GM18907 (cell line): ENCODE measurements around the gene ZNRF1.
"Not testable (repeated sequence)": the region's sequence is repeated elsewhere in the genome, so short reads cannot be mapped to it uniquely, and the experiment has no call there.

Experiments
- ATAC-seq: cut with Tn5 transposase; IDR thresholded peaks from one replicate; pipeline ENCODE4 v1.9.1; 2021; ENCODE audit warnings: mild to moderate bottlenecking, moderate library complexity; ENCODE audit not compliant: unreplicated experiment

The ZNRF1 gene

DNA sequence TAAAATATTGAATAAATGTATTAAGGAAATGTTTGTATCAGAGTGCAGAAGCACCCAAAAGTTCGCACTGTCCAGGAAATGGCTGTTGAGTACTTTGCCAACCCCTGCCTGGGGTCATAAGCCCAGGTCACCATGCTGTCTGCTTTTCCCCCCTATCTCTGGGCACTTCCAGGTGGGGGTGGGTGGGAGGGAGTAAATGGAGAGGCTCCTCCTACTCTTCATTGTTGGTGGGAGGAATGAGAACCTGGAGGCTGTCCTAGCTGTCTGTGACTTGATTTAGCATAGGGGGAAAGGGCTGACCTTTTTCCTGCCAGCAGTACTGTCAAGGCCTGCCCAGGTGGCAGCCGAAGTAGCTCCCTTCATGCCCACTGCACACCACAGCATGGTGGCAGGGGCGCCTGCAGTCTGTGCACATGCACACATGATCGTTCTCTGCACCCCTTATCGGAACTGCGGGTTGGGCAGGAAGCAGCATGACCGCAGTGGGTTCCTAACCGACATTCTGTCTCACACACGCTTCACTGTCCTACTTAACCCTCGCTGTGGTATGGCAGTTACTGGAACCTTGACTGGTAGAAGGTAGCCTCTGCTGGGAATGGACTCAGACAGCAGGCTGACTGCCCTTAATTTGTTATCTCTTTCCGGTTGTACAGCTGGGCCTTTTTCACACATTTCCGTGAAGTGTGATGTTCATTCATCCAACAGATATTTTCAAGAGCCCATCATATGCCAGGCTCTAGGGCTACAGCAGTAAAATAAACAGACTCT lies 76.3 kb downstream of the ZNRF1 start:
- peak; percentile 96 for ATAC-seq

DNA sequence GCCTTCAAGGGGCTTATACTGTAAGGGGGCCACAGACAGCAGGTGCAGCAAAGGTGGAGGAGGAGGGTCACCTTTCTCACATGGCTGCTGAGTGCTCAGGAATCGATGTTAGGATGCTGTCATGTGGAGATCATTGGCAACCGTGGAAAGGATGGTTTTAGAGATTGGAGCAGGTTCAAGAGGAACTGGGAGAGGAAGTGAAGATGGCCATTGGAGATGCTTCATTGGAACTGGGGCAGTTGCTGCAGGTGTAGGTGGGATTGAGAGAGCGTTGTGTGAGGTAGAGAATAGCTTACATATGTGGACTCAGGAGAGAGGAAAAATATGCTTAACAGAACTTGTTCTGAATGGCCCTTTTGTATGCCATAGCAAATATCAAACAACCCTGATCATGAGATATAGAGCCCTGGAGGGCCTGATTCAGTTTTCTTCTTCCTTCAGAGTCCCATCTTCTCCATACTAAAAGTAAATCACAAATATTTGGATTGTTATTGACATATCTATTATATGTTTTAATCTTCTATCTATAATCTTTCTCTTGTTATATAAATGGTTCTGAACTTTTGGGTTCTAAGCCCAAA lies 77.0 kb downstream of the ZNRF1 start:
- peak; percentile 12 for ATAC-seq

DNA sequence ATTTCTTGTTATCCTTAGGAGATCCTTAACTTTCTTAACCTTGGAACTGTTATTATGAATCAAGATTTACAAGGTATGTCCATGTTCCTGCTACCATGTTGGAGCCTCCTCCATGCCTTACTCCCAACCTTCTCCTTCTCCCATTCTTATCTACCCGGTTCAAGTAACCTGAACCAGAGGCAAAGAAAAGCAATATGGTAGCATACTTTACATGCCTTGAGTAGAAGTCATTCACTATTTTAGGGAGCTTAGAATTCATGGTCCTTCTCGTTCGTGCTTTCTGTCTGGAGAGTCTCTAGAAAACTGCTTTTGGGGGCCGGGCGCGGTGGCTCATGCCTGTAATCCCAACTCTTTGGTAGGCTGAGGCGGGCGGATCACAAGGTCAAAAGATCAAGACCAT lies 80.1 kb downstream of the ZNRF1 start:
- no peak for ATAC-seq

DNA sequence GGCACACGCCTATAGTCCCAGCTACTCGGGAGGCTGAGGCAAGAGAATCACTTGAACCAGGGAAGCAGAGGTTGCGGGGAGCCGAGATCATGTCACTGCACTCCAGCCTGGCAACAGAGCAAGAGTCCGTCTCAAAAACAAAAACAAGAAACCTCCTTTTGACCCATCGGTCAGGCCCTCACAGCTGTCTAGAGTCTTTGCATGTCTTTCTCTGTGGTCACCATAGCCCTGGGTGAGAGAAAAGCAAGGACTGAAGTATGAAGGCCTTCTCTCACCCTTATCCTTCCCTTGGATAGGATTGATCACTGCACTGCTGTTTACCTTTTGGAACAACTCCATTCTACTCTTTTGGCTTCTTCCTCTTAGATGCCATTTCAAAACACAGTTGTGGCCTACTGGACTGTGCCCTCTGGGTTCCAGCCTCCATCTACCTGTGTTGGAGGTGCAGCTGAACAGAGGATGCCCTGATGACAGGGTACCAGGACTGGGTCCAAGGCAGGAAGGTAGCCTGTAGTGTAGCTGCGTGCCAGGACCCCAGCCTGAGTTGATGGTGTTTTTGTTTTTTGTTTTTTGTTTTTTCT lies 80.6 kb downstream of the ZNRF1 start:
- ATAC-seq = no peak

DNA sequence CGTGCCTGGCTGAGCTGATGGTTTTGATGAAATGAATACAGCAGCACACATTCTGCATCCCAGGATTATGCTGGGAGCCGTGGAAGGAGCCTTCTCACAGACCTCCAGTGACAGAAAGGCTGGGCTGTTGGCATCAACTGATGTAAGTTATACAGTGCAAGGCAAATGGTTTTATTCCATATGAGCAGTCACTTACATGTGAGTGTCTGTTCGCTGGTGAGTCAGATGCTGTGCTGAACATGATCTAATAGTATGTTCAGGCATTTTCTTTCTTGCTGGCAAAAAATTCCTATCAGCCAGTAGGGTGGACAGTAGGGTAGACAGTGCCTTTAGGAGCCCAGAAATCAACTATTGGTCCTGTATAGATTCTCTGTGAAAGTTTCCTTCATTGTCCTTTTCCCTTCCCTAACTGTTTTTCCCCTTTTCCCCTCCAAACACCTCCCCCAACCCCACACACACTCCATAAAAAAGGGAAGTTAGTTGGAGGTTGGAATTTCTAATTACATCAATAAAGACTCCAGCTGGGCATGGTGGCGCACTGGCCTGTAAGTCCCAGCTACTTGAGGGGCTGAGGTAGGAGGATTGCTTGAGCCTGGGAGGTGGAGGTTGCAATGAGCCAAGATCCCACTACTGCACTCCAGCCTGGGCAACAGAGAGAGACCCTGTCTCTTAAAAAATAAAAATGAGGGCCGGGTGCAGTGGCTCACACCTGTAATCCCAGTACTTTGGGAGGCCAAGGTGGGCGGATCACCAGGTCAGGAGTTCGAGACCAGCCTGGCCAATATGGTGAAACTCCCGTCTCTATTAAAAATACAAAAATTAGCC lies 81.6 kb downstream of the ZNRF1 start:
- no peak for ATAC-seq

DNA sequence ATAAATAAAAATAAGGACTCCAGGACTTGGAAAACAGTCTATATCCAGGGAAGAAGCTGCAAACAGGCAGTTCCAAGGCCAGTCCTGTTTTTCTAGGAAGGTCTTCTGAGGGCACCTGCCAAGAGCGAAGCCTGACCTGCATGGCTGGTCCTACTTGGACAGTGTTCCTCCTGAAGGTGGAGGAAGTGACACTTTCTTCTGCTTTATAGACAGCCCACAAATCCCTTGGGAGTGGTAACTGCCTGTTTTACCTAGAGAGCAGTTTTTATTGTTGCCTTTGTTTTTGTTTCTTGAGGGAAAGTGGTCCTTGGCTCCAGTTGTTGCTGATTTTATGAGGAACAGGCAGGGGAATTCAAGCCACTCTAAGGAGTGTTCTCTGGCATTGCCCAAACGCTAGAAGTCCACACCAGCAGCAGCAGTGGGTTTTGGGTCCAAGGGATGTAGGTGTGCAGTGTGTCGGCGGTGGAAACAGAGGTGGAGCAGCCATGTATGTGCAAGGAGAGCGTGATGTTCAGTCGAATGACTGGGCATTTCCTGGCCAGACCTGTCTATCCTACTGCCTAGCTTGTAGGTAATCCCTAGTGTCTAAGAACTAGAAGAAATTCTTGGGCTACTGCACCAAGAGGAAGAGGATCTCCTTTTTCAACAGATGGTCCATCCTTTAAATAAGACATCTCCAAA lies 82.5 kb downstream of the ZNRF1 start:
- no peak for ATAC-seq

DNA sequence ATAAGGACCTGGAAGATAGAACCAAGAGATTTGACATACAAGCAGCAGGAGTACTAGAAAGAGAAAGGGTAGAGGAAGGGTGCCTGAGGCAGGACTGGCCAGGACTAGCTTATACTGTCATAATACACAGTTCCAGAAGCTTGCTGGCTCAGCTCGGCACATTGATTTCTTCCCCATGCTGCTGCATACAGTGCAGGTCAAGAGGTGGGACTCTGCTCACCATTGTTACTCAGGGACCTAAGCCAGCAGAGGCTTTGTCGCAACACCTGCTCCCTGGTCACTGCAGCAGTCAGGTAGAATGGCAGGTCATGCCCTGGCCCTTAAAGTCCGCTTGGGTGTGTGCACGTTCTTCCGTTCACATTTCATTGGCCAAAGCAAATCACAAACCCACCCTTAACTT lies 85.0 kb downstream of the ZNRF1 start:
- ATAC-seq = no peak

DNA sequence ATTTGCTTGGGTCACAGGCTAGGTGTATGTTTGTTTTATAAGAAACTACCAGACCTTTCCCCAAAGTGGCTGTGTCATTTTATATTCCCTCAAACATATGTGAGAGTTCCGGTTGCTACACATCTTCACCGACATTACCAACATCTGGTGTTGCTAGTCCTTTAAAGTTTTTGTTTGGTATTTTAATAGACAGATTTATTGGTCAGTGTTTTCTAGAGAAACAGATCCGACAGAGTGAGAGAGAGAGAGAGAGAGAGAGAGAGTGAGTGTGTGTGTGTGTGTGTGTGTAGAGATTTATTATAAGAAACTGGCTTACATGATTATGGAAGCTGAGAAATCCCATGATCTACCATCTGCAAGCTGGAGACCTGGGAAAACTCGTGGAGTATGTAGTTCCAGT lies 86.7 kb downstream of the ZNRF1 start:
- ATAC-seq = no peak

DNA sequence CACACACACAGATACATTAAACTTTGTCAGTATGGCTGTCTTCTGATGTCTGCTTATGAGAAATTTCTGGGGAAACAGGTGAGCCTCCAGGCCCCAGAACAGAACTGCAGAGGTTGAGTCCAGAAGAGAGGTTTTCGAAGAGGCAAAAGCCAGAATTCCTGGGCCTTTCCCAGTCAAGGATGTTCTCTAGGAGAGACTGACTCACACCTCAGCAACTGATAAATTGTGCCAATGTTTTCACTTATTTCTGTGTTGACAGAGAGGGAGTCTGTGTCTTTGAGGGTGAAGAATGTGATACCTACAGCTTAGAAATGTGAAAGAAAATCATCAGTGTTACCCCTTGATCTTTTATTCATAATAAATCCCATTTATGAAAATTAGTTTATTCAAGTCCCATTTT lies 87.5 kb downstream of the ZNRF1 start:
- ATAC-seq = no peak

DNA sequence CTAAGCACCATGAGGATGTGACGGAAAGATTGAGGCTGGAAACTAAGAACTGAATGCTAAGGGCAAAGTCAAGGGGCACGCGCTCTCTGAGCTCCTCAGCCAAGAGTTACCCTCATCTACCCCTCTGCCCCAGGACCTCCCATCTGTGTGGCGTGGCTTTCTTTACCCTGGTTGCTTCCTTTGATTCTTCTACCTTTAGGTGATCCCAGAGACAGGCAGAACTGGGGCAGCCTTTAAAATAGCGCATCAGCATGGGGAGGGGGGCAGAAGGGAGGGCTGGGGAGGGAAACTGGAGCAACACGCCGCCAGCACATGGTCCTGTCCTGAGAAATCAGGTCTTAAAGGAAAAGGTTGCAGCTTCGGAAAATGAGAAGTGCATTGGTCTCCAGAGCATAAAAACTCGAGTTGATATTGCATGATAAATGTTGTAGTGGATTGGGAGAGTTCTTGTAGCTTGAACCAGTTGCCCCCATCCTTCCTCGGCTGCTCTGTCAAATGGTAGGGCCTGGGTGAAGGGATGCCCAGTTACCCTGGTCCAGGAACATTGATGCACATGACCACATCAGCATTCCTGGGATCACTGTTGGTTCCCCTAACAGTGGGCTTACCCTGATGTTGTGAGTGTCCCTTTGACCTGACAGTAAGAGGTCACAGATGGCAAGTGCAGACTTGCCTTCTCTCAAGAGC lies 88.0 kb downstream of the ZNRF1 start:
- ATAC-seq = no peak

DNA sequence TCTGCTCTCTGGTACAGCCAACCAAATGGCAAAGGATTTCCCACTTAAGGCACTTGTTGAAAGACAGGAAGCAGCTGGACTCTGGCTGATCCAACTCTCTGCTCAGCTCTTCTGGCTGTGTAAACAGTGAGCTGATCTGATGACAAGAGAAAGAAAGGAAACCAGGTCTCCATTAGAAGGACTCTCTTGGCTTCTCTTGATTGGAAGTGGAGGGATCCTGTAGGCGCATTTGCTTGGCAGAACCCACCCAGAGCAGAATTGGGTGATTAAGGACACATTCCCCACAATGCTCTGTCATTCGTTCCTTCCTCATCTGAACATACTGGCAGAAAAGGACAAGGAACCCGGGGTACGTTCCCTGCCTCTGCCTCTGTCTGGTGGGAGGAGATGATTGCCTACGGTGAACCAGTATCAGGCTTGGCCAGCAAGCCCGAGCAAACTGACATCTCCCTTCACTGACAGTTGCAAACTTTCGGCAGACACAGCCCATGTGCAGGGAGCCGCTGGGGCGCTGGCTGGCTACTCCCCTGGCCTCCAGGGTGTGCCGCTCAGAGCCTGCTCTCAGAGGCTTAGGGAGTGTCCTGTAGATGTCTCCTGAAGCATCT lies 88.7 kb downstream of the ZNRF1 start:
- ATAC-seq = no peak

DNA sequence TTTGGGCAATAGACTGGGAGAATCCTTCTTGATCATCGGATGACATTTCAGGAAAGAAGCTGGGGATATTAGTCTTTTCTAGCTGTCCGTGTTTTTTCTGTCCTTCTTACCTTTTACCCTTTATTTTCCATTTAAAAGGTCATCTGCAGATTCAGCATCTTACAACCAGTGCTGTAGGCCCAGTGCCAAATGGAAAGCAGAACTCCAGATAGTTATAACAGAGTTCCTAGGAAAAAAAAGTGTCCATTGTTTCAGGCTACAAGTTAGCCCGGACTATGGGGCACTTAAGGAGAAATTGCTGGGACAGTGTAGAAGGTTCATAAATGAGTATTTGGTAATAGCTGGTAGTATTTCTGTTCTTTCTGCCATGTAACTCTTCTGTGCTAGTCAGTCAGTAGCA lies 89.4 kb downstream of the ZNRF1 start:
- ATAC-seq = no peak

DNA sequence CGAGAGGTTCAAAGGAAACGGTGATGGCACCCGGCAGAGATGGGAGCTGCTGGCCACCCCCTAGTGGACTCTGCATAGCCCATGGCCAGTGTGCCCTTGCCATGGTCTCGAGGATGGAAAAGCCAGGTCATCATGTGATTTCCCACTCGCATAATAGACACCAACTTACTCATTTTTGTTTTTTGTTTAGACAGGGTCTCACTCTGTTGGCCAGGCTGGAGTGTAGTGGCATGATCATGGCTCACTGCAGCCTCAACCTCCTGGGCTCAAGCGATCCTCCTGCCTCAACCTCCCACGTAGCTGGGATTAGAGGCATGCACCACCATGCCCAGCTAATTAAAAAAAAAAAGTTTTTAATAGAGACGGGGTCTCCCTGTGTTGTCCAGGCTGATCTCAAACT lies 90.1 kb downstream of the ZNRF1 start:
- no peak for ATAC-seq

DNA sequence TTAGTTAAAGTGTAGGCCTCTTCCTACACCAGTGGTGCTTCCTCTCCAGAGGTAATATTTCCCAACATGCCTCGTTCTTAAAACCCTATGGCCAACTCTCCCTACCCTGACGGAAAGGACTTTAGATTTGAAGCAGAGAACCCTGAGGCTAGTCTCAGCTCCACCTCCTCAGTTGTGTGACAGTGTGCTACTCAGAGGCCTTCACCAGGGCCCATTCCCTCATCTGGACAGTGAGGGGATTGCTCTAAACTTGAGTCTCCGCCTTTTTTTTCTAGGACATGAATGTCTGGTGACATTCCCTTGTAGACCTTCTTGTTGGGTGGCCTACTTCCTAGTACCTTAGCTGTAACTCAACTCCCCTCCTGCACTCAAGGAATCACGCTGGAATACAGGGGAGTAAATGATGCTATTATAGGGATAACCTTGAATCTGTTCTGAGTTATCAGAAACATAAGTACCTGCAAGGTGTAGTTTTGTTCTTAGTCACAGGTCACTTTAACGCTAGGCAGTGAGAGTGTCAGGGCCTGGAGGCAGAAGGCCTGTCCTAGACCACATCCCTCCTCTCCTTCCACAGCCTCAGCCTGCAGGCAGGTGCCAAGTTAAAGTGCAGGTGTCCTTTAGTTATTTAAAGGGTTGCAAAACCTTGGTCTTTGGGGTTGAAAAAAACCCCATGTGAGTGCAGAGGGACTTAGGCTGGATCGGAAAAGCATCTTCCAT lies 90.8 kb downstream of the ZNRF1 start:
- ATAC-seq = no peak

DNA sequence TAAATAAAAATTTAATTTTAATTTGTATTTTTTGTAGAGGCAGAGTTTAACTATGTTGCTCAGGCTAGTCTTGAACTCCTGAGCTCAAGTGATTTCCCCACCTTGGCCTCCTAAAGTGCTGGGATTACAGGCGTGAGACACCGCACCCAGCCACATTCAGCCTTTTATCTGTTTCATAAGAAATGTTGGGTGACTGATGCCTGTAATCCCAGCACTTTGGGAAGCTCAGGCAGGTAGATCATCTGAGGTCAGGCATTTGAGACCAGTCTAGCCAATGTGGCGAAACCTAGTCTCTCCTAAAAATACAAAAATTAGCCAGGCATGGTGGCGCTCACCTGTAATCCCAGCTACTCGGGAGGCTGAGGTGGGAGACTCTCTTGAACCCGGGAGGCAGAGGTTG lies 92.1 kb downstream of the ZNRF1 start:
- not testable (repeated sequence) for ATAC-seq

DNA sequence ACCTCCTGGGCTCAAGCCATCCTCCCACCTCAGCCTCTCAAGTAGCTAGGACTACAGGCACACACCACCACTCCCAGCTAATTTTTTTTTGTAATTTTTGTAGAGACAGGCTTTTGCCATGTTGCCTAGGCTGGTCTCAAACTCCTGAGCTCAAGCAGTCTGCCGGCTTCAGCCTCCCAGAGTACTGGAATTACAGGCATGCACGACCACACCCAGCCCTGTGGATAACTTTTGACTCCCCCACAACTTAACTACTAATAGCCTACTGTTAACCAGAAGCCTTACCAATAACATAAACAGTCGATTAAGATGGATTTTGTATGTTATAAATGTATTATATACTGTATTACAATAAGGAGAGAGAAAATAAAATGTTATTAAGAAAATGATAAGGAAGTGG lies 92.8 kb downstream of the ZNRF1 start:
- not testable (repeated sequence) for ATAC-seq

DNA sequence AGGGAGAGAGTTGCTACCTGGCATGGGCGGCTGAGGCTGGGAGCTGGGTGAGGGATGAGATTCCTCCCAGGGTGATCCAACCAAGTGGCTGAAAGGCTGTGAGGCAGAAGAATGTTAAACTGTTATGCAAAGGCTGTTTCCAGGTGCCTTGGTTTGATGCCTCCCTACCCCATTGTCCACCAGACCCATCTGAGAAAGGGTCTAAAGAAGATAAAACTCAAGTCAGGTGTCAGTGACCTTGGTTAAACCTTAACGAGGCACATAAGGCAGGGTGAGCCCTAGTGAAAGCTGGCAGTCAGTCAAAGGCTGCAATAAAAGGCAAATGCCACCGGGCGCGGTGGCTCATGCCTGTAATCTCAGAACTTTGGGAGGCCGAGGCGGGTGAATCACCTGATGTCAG lies 94.0 kb downstream of the ZNRF1 start:
- ATAC-seq = no peak

DNA sequence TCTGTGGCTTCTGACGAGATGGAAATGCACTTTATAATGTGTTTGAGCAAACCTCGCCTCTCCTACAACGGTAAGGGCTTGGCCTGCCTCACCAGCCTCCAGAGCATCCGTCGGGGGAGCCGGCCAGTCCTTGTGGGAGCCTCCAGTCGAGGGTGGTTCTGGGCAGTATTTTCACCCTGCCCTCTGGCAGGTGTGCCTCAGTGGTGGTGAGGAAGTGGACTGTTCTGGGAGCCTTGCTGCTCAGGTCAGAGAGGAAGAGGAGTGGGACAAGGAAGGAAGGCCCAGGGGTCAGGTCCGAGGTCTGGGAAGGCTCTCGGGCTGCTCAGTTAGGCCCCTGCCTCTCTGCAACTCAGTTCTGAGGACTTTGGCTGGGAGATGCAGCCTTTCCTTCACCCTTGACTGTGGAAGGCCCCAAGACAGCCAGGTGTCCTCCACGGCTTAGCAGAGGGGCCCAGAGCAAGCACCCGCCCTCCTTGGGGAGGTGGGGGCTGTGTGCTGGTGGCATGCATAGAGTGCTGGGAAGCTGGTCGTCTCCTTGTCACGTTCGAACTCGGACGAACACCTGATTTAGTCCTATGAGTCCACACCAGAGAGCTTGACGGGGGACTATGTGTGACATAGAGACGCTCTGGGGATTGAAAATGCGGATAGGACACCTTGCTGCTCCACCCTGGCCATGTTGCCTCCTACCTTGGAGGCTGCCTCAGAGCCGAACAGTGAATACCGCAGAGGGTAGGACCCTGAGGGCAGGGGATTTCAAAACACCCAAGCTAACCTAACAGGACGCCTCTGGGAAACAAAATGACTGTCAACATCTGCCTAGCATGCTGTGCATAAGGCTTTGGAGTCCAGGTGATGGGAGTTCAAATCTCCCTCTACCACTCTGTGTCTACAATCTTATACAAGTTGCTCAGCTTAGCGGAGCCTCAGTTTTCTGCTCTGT lies 95.0 kb downstream of the ZNRF1 start:
- ATAC-seq = no peak
